Measurements from ENCODE around the gene VWA5B2. TPM values are rescaled to one million over a fixed set of nuclear protein-coding genes. Genes with fewer than 3 reads are reported as not detected.

Gene VWA5B2
- total and polyA plus RNA-seq, 2 of the 13 experiments (the other 11 are each of a cell fraction or from before 2014, with no cell fraction given) = 0.03 to 0.04 TPM

DNA sequence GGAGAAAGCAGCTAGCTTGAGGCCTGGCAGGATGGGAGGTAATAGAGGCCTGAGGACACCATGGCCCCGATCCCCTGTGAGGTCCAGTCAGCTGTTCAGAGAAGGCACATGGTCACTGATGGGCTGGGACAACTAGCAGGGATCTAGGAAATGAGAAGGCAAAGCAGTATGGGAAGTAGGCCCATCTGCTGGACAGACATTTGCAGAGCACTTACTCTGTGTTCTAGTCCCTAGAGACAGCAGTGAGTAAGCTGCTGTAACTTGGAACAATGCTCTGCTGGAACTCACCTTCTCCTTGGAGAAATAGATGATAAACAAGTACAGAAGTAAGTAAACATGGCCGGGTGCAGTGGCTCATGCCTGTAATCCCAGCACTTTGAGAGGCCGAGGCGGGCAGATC lies 53.6 kb downstream of the VWA5B2 start:
- no peak for FAIRE-seq
- H4K20me1 ChIP-seq (ENCODE audit: insufficient read depth, low read length) = 0 out of 2 replicates have a peak, but pooled peaks cover 3% of the 10 kb centered on the region
- TF ChIP-seq ZNF331 (CRISPR knock-in tag; IDR thresholded peaks at IDR 0.05) (peak; percentile 98), ZNF556 (CRISPR knock-in tag; IDR thresholded peaks at IDR 0.05; ENCODE audit: borderline replicate concordance) (no peak), U2AF1 (optimal IDR thresholded peaks at IDR 0.05; ENCODE audit: low read depth, low read length) (no peak)
- H3K79me2 ChIP-seq (ENCODE audit: insufficient read depth, low read length) = no peaks in the 10 kb centered on the region
- no peaks in the 10 kb centered on the region for H3K36me3 ChIP-seq (replicated peaks in 1 of 2; ENCODE audit: control insufficient read depth in 1 of 2, insufficient read depth in 2 of 2, low read length in 2 of 2)
- no peak overlapping the region for H3K4me3 ChIP-seq (replicated peaks in 1 of 3; ENCODE audit: insufficient read depth in 1 of 3, low read depth in 2 of 3, low read length in 3 of 3)
- in situ Hi-C loops (cut with HindIII; ENCODE audit: extremely low pct_ligation_motif_present, low pct_unique_long_range_greater_than_20kb) (no loop called here), intact Hi-C loops (cut with micrococcal nuclease; ENCODE audit: unreplicated experiment) (loop anchor here (10.0 kb wide), 1 partner anchor 58 kb away; the partner anchor contains the start of gene VWA5B2)
- H3K9me3 ChIP-seq (ENCODE audit: low read length) = no peaks in the 10 kb centered on the region
- no peak overlapping the region for H3K27ac ChIP-seq (ENCODE audit: extremely low read length, insufficient read depth, low read length)
- H3K27me3 ChIP-seq (ENCODE audit: control insufficient read depth in 1 of 2, insufficient read depth in 2 of 2, low read length in 2 of 2) = peaks cover 3 to 50% of the 10 kb centered on the region in 2 experiments
- ChIA-PET CTCF (ENCODE audit: low intra/inter-chr PET ratio, low total read pairs) (no interaction called here), POLR2A (no interaction called here)
- no peak overlapping the region for H3K9ac ChIP-seq (ENCODE audit: insufficient read depth, low read depth, low read length)
- no peak overlapping the region for H2AFZ ChIP-seq (ENCODE audit: low read length)
- ATAC-seq = no peak
- no TSS peak for BruUV-seq (replicated peaks)
- no peak overlapping the region for H3K4me2 ChIP-seq (ENCODE audit: low read depth, low read length)
- WGBS (ENCODE audit: low lambda C conversion rate) = 20% methylated on average over 4 of the region's 4 CpGs
- no peaks in the 10 kb centered on the region for H3K4me1 ChIP-seq (ENCODE audit: insufficient read depth, low read length)
- no peak for DNase-seq (ENCODE audit: low spot score)

DNA sequence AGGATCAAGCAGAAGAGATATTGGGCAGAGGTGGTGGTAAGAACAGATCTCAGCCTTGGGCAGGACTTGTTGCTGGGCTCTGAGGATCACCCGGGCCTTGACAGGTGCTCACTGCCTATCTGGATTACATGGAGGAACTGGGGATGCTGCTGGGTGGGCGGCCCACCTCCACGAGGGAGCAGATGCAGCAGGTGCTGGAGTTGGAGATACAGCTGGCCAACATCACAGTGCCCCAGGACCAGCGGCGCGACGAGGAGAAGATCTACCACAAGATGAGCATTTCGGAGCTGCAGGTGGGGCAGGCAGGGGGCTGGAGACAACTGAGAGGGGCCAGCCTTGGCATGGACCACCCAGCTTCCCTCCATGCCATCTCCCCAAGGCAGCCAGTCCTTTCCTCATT lies 54.3 kb downstream of the VWA5B2 start:
- no peaks in the 10 kb centered on the region for H3K9me3 ChIP-seq (ENCODE audit: low read length)
- no peaks in the 10 kb centered on the region for H3K79me2 ChIP-seq (ENCODE audit: insufficient read depth, low read length)
- no peaks in the 10 kb centered on the region for H3K4me1 ChIP-seq (ENCODE audit: insufficient read depth, low read length)
- no peak overlapping the region for H3K27ac ChIP-seq (ENCODE audit: extremely low read length, insufficient read depth, low read length)
- FAIRE-seq (no peak), ATAC-seq (no peak), DNase-seq (ENCODE audit: low spot score) (no peak)
- ChIA-PET CTCF (ENCODE audit: low intra/inter-chr PET ratio, low total read pairs) (no interaction called here), POLR2A (no interaction called here)
- BruUV-seq (replicated peaks) = no TSS peak
- H3K27me3 ChIP-seq (ENCODE audit: control insufficient read depth in 1 of 2, insufficient read depth in 2 of 2, low read length in 2 of 2) = peaks cover 3 to 45% of the 10 kb centered on the region in 2 experiments
- H3K4me2 ChIP-seq (ENCODE audit: low read depth, low read length) = no peak overlapping the region
- H3K36me3 ChIP-seq (replicated peaks in 1 of 2; ENCODE audit: control insufficient read depth in 1 of 2, insufficient read depth in 2 of 2, low read length in 2 of 2) = no peaks in the 10 kb centered on the region
- intact Hi-C loops (cut with micrococcal nuclease; ENCODE audit: unreplicated experiment) (loop anchor here (2.0 to 10.0 kb wide), 2 partner anchors 35 to 59 kb away; partner anchors contain the start of genes ALG3, EEF1AKMT4 and VWA5B2), in situ Hi-C loops (cut with HindIII; ENCODE audit: extremely low pct_ligation_motif_present, low pct_unique_long_range_greater_than_20kb) (no loop called here)
- no peak overlapping the region for H3K9ac ChIP-seq (ENCODE audit: insufficient read depth, low read depth, low read length)
- no peak for TF ChIP-seq TCF7L2 (IDR thresholded peaks at IDR 0.05; ENCODE audit: low read depth, low read length)
- no peak for TF ChIP-seq CHD4 (IDR thresholded peaks at IDR 0.05; ENCODE audit: borderline replicate concordance, low read length)
- TF ChIP-seq, protein P1, sequence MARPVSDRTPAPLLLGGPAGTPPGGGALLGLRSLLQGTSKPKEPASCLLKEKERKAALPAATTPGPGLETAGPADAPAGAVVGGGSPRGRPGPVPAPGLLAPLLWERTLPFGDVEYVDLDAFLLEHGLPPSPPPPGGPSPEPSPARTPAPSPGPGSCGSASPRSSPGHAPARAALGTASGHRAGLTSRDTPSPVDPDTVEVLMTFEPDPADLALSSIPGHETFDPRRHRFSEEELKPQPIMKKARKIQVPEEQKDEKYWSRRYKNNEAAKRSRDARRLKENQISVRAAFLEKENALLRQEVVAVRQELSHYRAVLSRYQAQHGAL (CRISPR knock-in tag; IDR thresholded peaks at IDR 0.05; ENCODE audit: not compliant biosample characterization) = no peak
- H3K4me3 ChIP-seq (replicated peaks in 1 of 3; ENCODE audit: insufficient read depth in 1 of 3, low read depth in 2 of 3, low read length in 3 of 3) = no peak overlapping the region
- WGBS (ENCODE audit: low lambda C conversion rate) = 50% methylated on average over 1 of the region's 8 CpGs
- 0 out of 2 replicates have a peak, but pooled peaks cover 3% of the 10 kb centered on the region for H4K20me1 ChIP-seq (ENCODE audit: insufficient read depth, low read length)
- H2AFZ ChIP-seq (ENCODE audit: low read length) = no peak overlapping the region

All from HepG2 (cell line).